ENCODE data around the gene SEMA5A.
A peak's percentile ranks its signal among the peaks of the same experiment; 100 is the strongest.

SEMA5A gene

DNA sequence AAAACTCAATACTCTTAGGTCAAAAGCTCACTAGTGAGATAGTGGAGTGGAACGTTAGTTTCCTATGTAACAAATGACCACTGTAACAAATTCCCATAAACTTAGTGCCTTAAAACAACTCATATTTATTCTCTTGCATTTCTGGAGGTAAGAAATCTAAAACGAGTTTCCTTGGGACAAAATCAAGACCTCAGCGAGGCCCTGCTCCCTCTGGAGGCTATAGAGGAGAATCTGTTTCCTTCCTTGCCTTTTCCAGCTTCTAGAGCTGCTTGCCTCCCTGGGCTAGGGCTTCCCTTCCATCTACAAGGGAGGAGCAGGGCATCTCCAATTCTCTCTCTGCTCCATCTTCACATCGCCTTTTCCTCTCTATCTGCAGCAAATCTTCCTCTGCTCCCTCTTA is 32.0 kb downstream of the SEMA5A start:
- peak; percentile 58 for DNase-seq

DNA sequence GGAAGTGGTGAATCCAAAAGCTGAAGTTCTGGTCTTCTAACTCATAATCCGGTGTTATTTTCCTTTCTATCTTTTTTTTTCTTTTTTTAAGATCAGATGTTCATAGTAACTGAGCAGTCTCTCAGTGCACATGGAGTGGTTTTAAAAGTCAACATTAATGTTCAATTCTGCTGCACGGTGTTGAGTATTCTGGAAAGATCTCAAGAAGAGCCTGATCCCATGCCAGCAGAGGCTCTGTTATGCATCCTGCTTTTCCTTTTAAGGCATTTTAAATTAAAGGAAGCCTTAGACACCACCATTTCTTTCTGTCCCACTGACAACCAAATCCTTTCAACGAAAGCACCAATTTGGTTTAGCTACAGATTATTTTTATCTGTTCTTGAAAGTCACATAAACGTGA is 33.4 kb downstream of the SEMA5A start:
- peak; percentile 66 for DNase-seq

DNA sequence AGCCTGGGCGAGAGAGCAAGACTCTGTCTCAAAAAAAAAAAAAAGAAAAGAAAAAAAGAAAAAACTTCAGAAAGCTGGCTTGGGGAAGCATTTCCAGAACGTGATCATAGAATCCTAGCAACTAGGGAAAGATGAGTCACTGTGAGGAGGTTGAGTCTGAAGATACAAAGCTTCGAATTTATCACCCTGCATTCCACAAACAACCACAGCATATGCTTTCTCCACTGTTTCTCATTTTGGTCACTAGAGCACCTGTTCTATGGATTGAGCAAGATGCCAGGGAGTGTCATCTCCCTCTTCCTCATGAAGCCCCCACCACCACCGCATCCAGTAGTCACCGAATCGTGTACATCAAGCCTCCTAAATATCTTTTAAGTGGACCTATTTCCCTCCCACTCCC is 37.9 kb downstream of the SEMA5A start:
- peak; percentile 39 for DNase-seq

DNA sequence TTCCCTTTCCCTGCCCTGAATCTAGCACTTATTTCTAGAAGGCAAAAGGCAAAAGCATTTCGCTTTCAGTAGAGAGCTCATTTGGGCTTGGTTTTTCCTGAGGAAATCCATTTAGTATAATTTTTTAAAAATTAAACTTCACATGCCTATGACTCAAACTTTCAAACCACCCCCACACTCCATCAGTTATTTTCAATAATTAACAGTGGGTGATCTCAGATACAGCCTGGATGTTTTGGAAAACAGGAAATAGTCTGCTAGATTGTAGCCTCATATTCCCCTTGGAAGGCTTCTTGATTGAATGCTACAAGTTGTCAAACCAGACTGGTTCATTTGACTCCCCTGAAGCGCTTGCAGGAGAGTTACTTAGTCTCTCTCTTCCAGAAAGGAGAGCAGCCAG is 40.6 kb downstream of the SEMA5A start:
- no peak for DNase-seq

DNA sequence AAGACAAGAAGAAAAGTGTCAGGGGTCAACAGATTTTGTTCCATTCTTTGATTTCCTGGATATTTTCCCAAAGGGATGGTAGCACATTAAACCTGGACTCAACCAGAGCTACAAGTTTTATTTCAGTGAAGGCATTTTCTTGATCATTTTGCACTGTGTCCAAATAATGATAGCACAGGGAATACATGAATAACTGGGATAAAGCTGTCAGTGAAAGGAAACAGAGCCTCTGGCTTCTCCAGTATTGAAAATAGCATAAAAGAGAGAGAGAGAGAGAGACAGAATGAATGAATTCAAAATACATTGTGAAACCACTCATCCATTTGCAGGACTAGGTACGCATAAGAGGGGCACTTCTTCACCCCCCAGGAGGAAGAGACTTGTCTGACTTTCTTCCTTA is 43.0 kb downstream of the SEMA5A start:
- no peak for DNase-seq

DNA sequence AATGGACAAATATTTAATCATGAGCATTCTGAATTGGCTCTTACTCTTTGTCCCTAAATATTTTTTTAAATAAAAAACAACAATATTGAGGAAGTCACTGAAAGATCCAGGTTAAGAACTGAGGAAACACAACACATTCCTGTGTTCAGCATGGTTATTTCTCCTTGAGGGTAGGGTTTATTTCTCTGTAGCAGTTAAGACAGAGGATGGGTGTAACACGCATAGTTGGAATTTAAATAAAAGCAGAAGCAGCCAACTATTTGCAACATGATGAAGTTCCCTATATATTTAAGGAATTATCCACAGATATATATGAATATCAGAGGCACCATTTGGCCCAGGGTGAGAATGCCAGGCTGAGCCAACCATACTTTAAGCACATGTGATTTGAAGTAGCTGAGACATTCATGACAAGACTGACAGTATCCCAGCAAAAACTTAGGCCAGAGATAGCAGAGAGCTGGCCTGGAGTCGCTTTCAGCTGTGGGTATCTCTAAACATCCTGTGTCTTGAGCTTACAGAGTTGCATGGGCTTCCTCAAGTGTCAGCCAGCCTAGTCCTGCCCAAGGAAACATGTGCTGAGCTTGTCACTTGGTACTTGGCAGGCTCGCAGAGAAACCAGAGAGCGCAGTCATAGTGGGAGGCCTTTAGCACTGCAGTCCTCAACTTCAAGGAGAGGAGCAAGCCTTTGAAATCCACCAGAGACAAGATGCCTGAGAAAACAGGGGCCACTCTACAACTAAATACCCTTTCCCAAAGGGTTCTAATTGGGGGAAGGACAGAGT is 43.6 kb downstream of the SEMA5A start:
- DNase-seq = peak; percentile 54

DNA sequence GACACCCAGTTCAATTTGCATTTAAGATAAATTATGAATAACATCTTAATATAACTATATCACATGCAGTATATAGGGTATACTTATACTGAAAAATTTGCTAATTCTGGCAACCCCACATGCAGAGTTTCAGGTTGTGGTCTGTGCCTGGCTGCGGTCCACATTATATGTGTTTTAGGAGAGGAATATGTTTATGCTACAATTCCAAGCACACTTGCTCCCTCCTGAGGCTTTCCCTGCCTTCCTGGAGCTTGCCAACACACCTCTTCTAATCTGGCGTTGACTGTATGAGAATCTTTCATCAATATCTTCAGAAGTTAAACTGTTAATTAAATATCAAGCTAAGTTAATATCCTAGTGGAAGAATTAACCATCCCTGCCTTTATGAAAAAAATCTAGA is 45.2 kb downstream of the SEMA5A start:
- no peak for DNase-seq

DNA sequence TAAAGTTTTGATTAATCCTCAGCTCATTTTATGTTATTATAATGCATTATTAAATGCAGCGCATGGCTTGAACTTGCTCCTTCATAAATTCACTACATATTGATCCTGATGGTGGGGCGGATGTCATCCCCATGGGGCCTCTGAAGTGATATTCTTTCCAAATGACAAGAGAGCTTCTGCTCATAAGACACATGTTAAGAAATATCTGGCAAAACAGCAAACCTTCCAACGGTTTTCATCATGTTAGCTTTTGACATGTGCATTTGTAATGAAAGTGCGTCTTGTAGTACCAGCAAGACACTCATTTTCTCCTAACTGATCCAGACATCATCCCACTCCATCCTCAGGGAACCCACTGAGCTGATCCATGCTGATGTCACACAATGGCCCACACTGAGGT is 45.7 kb downstream of the SEMA5A start:
- no peak for DNase-seq

DNA sequence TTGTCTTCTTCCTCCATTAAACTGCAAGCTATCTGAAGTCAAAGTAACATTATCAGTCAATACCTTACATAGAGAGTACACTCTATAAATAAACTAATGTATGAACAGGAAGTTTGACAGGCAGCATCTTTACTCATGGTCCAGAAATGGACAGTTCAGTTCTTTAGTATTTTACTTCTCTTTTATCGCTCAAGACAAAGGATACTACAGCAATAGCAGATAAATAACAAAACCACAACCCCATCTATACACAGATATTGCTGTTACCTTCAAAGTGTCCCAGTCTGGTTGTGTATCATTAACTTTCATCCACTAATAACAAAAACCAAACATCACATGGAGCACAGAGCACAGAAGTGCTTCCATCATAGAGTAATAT is 46.4 kb downstream of the SEMA5A start:
- no peak for DNase-seq

DNA sequence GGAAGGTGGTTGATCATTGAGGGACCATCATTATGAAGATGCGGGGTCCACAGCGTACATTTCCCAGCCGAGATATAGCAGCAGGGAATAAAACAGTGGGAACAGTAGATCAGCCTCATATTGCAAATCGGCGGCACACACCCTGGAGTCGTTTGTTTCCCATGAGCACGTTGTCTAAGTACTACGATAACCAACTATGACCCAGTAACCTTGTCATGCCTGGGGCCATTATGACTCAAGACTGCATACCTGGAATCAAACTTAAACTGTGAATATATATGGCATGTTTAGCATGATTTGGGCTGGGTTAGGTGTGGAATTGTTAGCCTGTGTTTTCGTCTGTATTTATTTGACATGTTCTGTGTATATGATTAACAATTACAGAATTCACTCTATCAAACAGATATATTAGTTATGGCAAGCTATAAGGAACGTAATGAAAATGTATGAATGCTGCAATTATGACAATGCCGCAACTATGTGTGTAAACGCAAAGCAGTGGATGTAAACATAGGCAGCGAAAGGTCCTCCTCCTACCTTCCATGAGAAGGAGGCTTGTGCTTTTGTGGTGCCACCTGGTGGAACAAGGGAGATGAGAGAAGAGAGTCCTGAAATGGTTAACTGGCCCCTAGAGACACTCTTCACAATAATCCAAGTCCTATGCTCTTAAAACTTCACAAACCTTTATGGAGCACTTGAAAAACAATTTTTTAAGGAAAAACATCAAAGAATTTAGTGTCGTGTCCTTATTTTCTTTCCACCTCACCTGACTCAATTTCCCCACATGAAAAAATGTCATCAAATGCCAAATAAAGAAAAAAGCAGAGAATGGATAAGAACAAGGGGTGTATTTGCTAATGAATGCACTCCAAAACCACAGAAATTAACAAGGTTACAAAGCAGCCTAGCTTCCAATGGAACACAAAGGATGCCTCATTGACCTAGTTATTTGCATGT is 47.1 kb downstream of the SEMA5A start:
- no peak for DNase-seq

DNA sequence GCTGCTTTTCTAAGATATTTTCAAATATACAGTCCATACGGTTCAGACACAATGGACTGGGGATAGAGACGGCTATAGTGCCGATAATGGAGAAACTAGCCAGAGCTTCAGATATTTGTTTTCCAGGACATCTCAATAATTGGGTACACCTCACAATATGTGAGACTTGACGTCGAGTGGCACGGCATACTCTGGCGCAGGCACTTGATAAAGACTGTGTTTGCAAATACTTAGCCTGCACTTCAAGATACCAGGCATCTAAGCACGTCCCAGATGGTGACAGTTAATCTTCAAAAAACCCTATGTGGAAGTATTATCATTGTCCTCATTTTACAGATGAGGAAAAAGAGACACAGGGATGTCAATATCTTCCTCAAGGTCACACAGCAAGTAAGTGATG is 48.5 kb downstream of the SEMA5A start:
- no peak for DNase-seq

DNA sequence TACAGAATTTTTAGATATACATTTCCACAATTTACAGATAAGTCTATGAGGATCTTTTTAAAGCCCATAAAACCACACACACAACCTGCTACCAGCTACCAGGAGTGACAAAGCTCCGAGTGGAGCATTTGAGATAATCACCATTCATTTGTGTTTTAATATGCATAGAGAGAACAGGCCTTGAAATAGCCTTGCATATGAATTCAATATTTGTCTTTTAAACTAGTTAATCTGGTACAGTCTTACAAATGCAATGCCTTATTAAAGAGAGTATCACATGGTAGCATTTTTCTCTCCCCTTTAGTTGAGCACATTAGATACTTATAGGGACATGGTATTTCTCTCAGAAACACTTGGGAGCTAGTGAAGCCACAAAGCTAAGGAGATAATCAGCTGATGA is 49.1 kb downstream of the SEMA5A start:
- DNase-seq = no peak

DNA sequence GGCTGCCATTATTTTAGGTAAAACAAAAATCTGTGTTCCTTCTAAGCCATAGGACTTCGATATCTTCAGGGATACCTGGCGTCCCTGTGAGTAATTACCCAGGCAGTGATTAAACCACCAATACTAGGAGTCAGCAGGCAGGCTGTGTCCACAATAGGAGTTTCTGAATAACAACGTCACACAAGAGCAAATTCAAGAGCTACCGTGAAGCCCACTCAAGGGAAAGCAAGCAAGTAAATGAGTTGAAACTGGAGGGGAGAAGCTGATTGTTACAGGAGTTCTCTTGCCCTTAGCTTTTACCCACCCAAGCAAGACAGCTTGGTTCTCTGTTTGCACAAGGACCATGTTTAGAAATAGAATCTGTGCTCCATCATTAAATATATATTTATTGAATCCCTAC is 50.8 kb downstream of the SEMA5A start:
- DNase-seq = no peak

DNA sequence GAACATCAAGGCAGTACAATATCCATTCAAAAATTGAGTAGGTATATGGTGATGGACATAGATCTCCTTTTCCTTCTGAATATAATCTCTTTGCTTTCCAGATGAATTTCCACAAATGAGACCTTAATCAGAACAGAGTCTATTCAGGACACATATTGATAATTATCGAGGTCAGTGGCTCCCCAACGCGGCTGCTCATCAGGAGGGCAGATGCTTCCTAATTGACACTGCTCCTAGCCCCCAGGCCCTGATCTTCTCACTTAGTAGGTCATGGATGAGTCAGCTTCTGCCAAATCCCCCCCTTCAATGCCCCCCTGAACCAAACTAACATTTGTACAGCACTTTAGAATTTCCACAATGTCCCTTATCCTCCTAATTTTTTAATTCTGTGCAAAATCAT is 51.6 kb downstream of the SEMA5A start:
- no peak for DNase-seq

DNA sequence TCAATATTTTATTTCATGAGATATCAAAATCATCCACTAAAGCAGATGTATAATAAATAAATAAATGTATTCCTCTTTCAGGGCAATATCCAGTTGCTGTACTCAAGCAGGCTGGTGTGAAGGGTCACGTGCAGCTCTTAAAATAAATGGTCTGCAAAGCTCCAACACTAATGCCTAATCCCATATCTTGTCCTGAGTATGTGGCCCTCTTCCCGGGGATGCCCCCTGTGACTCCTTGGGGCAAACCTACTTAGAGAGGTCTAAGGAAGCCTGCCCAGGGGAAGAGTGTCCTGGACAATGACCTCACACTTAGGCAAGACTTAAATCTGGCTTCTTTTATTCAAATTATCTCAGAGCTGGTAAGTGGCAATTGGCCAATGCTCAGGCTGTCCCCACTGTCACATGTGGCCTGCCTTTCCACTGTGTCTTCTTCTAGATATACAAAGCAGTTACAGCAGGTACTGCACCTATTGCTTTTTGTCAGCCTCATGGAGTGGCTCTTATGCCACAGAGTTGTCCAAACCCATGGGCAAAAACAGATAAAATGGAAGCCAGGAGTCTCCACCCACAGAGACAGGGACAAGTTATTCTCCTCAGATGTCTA is 55.3 kb downstream of the SEMA5A start:
- no peak for DNase-seq

DNA sequence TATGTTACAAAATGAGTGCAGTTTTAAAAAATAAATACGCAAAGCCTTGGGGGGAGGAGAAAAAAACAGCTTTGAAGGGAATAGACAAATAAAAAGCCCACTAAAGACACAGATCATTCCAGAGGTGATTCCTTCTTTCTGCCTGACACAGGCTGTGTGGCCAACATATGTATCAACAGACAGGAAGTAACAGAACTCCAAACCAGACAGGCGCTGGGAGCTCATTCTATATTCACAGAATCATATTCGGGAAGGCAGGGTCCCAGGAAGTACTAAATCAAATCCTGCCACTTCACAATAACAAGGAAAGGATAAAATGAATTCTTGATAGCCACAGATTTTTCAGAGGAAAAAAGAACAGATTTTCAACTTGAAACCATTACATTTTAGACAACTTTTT is 62.1 kb downstream of the SEMA5A start:
- peak; percentile 58 for DNase-seq

DNA sequence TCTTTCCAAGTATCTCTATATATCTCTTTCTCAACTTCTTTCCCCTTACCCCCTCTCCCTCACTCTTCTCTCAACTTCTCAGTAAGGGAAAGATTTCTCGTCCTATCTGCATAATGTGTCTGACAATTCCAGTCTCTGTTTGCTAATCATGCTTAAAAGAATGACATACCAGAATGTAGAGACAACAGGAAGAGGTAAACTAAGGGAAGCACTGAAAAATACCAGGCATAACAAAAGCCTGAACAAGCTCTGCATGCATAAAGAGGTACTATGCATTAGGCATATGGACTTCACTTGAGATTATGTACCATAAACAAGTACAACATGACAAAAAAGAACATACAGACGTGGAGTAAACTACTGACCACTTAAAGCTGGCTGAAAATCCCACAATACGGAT is 62.6 kb downstream of the SEMA5A start:
- DNase-seq = peak; percentile 73

DNA sequence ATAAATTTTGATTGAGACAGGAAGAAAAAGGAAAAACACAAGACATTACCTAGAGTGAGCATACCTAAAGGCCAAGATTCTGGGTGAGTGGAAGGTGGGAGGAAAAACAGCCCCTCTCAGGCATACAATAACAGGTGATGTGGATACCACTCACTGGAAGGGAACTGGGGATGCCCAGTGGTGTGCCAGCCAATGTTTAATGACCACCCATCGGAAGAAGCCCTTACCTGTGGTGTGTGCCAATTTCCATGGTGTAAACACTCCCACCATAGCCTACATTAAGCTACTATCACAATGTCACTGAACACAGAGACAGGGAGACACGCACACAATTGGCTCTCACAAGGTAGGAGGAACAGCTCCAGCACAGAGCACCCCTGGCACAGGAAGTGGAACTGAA is 63.5 kb downstream of the SEMA5A start:
- no peak for DNase-seq

DNA sequence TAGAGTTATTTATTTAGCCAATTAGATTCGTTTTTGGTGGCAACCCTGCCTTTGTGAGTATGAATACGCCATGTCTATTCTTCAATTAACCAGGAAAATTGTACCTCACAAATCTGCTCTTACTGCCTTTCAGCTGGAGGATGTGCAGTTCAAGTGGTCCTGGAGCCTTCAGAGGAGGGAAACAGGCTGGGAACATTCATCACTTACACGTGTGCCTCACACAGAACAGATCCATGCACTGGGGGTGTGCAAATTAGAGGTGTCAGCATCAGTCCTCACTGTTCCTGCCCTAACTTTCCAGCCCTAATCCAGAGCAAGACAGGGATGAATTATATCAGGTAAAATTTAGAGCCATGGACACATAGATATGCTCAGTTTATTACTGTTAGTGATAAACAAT is 65.4 kb downstream of the SEMA5A start:
- no peak for DNase-seq

DNA sequence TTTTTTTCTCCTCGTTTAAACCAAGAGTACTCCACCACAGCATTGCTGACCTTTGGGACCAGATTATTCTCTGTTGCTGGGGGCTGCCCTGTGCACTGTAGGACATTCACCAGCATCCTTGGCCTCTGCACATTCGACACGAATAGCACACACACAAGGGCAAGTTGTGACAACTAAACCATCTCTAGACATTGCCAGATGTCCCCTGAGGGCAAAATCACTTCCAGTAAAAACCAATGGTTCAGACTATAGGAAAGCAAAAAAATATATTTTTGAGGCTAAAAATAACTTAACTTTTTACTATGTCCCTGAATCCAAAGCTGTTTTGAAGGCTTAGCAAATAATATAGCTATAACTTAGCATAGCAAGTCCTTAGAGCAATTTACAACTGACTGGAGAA is 65.9 kb downstream of the SEMA5A start:
- peak; percentile 40 for DNase-seq

DNA sequence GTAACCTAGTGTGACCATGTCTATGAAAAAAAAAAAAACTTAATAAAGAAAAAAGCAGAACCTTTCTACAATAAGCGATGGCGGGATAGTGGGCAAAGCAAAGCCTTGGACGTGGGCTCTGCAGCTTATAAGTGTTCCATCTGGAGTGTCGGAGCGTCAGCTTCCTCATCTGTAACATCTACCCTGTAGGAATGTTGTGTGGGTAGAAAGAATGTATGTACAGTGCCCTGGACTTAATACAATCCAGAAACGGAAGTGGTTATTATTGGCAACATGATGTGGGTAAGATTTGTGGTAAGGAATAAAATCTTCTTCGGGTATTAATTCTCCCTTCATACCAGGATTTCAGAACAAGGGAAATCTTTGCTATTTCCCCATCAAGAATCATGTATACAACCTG is 66.5 kb downstream of the SEMA5A start:
- peak; percentile 94 for DNase-seq

DNA sequence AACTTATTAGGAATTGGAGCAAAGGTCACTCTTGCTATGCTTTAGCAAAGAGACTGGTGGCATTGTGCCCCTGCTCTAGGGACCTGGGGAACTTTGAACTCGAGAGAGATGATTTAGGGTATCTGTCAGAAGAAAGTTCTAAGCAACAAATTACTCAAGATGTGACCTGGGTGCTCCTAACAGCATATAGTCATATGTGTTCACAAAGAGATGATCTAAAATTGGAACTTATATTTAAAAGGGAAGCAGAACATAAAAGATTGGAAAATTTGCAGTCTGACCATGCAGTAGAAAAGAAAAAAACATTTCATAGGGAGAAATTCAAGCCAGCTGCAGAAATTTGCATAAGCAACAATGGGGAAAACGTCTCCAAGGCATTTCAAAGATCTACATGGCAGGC is 68.3 kb downstream of the SEMA5A start:
- no peak for DNase-seq

DNA sequence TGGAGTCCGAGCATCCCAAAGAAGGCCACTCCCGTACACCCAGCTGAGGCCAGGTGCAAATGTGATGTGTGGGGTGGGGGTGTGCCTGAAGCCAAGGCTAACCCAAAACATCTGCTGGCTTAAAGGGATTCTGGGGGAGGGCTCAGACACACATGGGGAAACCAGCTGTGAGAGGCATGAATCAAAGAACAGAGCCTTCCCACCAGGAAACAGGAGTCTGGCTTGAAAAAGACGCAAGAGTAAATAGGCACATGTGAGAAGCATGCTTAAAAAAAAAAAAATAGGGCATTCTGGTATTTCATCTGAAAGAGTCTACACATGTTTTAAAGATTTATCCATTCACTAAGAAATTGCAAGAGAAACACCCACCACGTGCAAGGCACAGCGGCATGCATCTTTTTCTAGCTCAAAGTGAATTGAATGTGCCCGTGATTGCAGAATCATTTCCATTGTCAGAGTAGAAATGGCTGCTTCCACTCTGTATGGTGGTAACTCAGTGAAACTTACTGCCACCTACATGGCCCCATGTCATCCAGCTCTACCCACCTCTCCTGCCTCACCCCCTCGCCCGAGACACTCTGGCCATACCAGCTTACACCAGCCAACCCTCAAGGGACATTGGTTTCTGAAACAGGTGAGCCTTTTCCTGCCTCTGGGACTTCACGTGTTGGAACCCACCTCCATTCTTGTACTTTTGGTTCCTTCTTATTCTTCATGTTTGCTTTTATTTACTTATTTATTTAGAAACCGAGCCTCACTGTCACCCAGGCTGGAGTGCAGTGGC is 71.5 kb downstream of the SEMA5A start:
- no peak for DNase-seq

Data from fibroblast of skin of back (primary cell).